HepG2 (cell line): ENCODE measurements around the gene SERPINI1. TPM values are rescaled to one million over a fixed set of nuclear protein-coding genes. Genes with fewer than 3 reads are reported as not detected.

Experiments used
- CREM ChIP-seq, 2 experiments: sonication (generic) in 1 of 2; formaldehyde crosslinking in 1 of 2; IDR thresholded peaks; 2 replicates each; pipeline versions ENCODE4 v1.4.0 to v1.6.1; 2016 to 2020; ENCODE audit warnings: antibody characterized with exemption in 1 of 2, mild to moderate bottlenecking in 1 of 2, missing genetic modification reagents in 1 of 2
- KLF15 ChIP-seq: sonication (generic); formaldehyde crosslinking; IDR thresholded peaks from 2 replicates; pipeline ENCODE4 v1.8.1; 2023; ENCODE audit warnings: borderline replicate concordance, mild to moderate bottlenecking, inconsistent platforms, missing genetic modification reagents, mixed read lengths
- NFIB ChIP-seq: sonication (generic); formaldehyde crosslinking; IDR thresholded peaks from 2 replicates; pipeline ENCODE4 v1.9.0; 2021; ENCODE audit warnings: missing genetic modification reagents, mild to moderate bottlenecking, borderline replicate concordance
- SCMH1 ChIP-seq: sonication (generic); formaldehyde crosslinking; IDR thresholded peaks from 2 replicates; pipeline ENCODE4 v1.9.0; 2021; ENCODE audit warnings: missing genetic modification reagents, mild to moderate bottlenecking, borderline replicate concordance
- SOX13 ChIP-seq, 3 experiments: fragments of 450-650 bp in 1 of 3; sonication (generic) in 1 of 3; formaldehyde crosslinking in 1 of 3; IDR thresholded peaks in 2 of 3; conservative IDR thresholded peaks in 1 of 3; 2 replicates each; pipeline versions ENCODE4 v1.5.0 to v1.6.1; 2016 to 2020; ENCODE audit warnings: antibody characterized with exemption in 1 of 3, mild to moderate bottlenecking in 1 of 3, missing compliant biosample characterization in 1 of 3, missing genetic modification reagents in 1 of 3, moderate library complexity in 1 of 3
- TFDP2 ChIP-seq: sonication (generic); formaldehyde crosslinking; IDR thresholded peaks from 2 replicates; pipeline ENCODE4 v1.4.0; 2020; ENCODE audit warnings: missing genetic modification reagents
- TRIM24 ChIP-seq: sonication (generic); formaldehyde crosslinking; IDR thresholded peaks from 2 replicates; pipeline ENCODE4 v1.8.0; 2022; ENCODE audit warnings: mild to moderate bottlenecking, missing genetic modification reagents
- ZKSCAN5 ChIP-seq: sonication (generic); formaldehyde crosslinking; IDR thresholded peaks from 2 replicates; pipeline ENCODE4 v1.5.1; 2020; ENCODE audit warnings: mild to moderate bottlenecking, missing genetic modification reagents
- ZNF205 ChIP-seq: IDR thresholded peaks from 2 replicates; pipeline ENCODE4 v1.6.1; 2018; ENCODE audit warnings: missing biosample characterization, missing genetic modification reagents
- ZNF550 ChIP-seq: sonication (generic); formaldehyde crosslinking; IDR thresholded peaks from 2 replicates; pipeline ENCODE4 v1.4.0; 2020; ENCODE audit warnings: mild to moderate bottlenecking, missing genetic modification reagents, borderline replicate concordance
- ZNF557 ChIP-seq: sonication (generic); formaldehyde crosslinking; IDR thresholded peaks from 2 replicates; pipeline ENCODE4 v1.4.0; 2020; ENCODE audit warnings: missing genetic modification reagents
- ZNF558 ChIP-seq: sonication (generic); formaldehyde crosslinking; IDR thresholded peaks from 2 replicates; pipeline ENCODE4 v1.9.0; 2022; ENCODE audit warnings: mild to moderate bottlenecking, missing genetic modification reagents, borderline replicate concordance
- ZSCAN20 ChIP-seq: sonication (generic); formaldehyde crosslinking; IDR thresholded peaks from 2 replicates; pipeline ENCODE4 v1.4.0; 2020; ENCODE audit warnings: missing genetic modification reagents, mild to moderate bottlenecking, borderline replicate concordance
- ZXDC ChIP-seq: sonication (generic); formaldehyde crosslinking; IDR thresholded peaks from 2 replicates; pipeline ENCODE4 v1.5.0; 2020; ENCODE audit warnings: mild to moderate bottlenecking, missing genetic modification reagents
- polyA plus RNA-seq, 8 experiments: library from polyadenylated mRNA; depleted of rRNA in 3 of 8; stranded (reverse) in 7 of 8; unstranded in 1 of 8; fragments of >200 nt; fragmentation: Illumina TruSeq in 4 of 8; extraction: Trizol in 4 of 8; gene quantifications; 2 replicates each; pipeline versions ENCODE4 v1.2.1 to v1.2.3, GENCODE V29; 2011 to 2016; ENCODE audit warnings: low read depth in 4 of 8, missing spikeins in 1 of 8, mixed read lengths in 1 of 8; ENCODE audit not compliant: insufficient read depth in 1 of 8
- total RNA-seq, 5 experiments: library from RNA; depleted of rRNA; stranded (reverse); fragments of >200 nt; fragmentation: Illumina TruSeq; extraction: Trizol; gene quantifications; 2 replicates each; pipeline ENCODE4 v1.2.3, GENCODE V29; 2016; ENCODE audit warnings: low read depth in 1 of 5
- TF ChIP-seq, protein P1 (sequence below): sonication (generic); formaldehyde crosslinking; IDR thresholded peaks from 2 replicates; pipeline ENCODE4 v1.9.0; 2021; ENCODE audit warnings: missing genetic modification reagents, mild to moderate bottlenecking, borderline replicate concordance
- TF ChIP-seq, protein P2 (sequence below): sonication (generic); formaldehyde crosslinking; IDR thresholded peaks from 2 replicates; pipeline ENCODE4 v1.8.0; 2022; ENCODE audit warnings: low read depth, missing genetic modification reagents
- TF ChIP-seq, protein P3 (sequence below): sonication (generic); formaldehyde crosslinking; IDR thresholded peaks from 2 replicates; pipeline ENCODE4 v1.8.0; 2022; ENCODE audit warnings: missing genetic modification reagents, low read depth, mild to moderate bottlenecking, borderline replicate concordance
- TF ChIP-seq, protein P4 (sequence below): sonication (generic); IDR thresholded peaks from 2 replicates; pipeline ENCODE4 v1.6.1; 2016; ENCODE audit warnings: low read depth, borderline replicate concordance

The SERPINI1 gene
- total and polyA plus RNA-seq, 2 of the 13 experiments (the other 11 are each of a cell fraction or from before 2014, with no cell fraction given): 14.7 to 58.0 TPM

DNA sequence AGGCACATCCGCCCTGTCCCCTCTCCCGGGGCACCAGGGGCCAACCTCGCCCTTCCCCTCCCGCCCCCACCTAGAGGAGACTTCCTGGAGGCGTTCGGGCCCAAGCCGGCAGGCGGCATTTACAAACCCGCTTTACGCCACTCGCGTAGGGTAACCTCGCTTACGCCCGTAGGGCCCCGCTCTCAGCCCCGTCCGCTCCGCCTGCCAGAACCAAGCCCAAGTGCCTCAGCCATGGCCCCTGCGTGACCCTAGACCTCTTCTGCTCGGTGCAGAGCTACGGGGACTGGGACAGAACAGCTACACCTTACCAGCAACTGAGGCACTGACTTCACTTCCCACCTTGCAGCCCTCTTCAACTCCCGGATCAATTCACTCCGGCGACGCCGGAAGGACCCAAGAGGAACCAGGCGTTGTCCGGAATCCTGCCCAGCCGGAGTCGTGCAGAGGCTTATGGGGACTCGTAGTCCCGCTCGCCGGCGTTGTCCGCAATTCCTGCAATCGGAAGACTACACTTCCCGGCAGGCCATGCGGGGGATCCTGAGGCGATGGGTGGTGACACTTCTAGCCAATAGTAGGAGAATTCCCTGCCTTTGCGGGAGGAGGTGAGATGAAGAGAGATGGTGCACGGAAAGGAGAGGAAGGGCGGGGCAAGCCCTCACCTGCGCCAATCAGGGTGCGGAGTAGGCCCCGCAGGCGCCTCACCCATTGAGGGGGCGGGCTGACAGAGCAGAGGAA, 856 bp upstream of the SERPINI1 start, which contains the start of gene PDCD10 (continued):
- TF ChIP-seq, protein P1, sequence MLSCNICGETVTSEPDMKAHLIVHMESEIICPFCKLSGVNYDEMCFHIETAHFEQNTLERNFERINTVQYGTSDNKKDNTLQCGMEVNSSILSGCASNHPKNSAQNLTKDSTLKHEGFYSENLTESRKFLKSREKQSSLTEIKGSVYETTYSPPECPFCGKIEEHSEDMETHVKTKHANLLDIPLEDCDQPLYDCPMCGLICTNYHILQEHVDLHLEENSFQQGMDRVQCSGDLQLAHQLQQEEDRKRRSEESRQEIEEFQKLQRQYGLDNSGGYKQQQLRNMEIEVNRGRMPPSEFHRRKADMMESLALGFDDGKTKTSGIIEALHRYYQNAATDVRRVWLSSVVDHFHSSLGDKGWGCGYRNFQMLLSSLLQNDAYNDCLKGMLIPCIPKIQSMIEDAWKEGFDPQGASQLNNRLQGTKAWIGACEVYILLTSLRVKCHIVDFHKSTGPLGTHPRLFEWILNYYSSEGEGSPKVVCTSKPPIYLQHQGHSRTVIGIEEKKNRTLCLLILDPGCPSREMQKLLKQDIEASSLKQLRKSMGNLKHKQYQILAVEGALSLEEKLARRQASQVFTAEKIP: no peak
- TF ChIP-seq NFIB (CRISPR knock-in tag) (0 out of 2 replicates have a peak, but pooled peaks have one; percentile 57), ZSCAN20 (CRISPR knock-in tag) (0 out of 2 replicates have a peak, but pooled peaks have one; percentile 48), ZKSCAN5 (CRISPR knock-in tag) (peak; percentile 94), SOX13 (IDR thresholded peaks at IDR 0.05) (no peak), SOX13 (CRISPR knock-in tag; conservative IDR thresholded peaks at IDR 0.05 in 1 of 2, IDR thresholded peaks at IDR 0.05 in 1 of 2) (no peak; a peak in 1 of 4 replicates), ZNF205 (CRISPR knock-in tag) (0 out of 2 replicates have a peak, but pooled peaks have one; percentile 17), ZXDC (no peak), ZNF558 (CRISPR knock-in tag) (peak; percentile 87; the same call in 1 of the 2 replicates), TRIM24 (CRISPR knock-in tag) (no peak), CREM (IDR thresholded peaks at IDR 0.05) (peak; percentile 94), CREM (CRISPR knock-in tag; IDR thresholded peaks at IDR 0.05) (no peak), ZNF557 (CRISPR knock-in tag) (no peak), KLF15 (CRISPR knock-in tag) (peak; percentile 59; the same call in 1 of the 2 replicates), ZNF550 (no peak), TFDP2 (CRISPR knock-in tag) (peak; percentile 62), SCMH1 (CRISPR knock-in tag) (no peak)
- TF ChIP-seq, protein P2, sequence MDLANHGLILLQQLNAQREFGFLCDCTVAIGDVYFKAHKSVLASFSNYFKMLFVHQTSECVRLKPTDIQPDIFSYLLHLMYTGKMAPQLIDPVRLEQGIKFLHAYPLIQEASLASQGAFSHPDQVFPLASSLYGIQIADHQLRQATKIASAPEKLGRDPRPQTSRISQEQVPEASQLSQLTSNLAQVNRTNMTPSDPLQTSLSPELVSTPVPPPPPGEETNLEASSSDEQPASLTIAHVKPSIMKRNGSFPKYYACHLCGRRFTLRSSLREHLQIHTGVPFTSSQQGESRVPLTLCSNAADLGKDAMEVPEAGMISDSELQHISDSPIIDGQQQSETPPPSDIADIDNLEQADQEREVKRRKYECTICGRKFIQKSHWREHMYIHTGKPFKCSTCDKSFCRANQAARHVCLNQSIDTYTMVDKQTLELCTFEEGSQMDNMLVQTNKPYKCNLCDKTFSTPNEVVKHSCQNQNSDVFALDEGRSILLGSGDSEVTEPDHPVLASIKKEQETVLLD (CRISPR knock-in tag): 0 out of 2 replicates have a peak, but pooled peaks have one; percentile 33
- TF ChIP-seq, protein P3, sequence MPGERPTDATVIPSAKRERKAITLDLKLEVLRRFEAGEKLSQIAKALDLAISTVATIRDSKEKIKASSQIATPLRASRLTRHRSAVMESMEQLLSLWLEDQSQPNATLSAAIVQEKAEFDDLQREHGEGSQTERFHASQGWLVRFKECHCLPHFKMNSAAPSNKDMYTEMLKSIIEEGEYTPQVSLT: no peak
- TF ChIP-seq, protein P4, sequence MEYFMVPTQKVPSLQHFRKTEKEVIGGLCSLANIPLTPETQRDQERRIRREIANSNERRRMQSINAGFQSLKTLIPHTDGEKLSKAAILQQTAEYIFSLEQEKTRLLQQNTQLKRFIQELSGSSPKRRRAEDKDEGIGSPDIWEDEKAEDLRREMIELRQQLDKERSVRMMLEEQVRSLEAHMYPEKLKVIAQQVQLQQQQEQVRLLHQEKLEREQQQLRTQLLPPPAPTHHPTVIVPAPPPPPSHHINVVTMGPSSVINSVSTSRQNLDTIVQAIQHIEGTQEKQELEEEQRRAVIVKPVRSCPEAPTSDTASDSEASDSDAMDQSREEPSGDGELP: peak; percentile 69
